IPS-15b (cell line): Measurements from ENCODE around the gene NPAS2.

ENCODE experiments used
- H3K27me3 ChIP-seq: one replicate; pipeline ENCODE4 v1.6.1; 2013; ENCODE audit warnings: low read length; ENCODE audit not compliant: control insufficient read depth, insufficient read depth
- H3K36me3 ChIP-seq: one replicate; pipeline ENCODE4 v1.6.1; 2013; ENCODE audit warnings: low read length; ENCODE audit not compliant: control insufficient read depth, insufficient read depth
- H3K4me1 ChIP-seq: one replicate; pipeline ENCODE4 v1.6.1; 2013; ENCODE audit warnings: mild to moderate bottlenecking, low read length; ENCODE audit not compliant: control insufficient read depth, insufficient read depth
- H3K4me3 ChIP-seq: one replicate; pipeline ENCODE4 v1.5.1; 2013; ENCODE audit warnings: low read depth, low read length
- H3K9ac ChIP-seq: one replicate; pipeline ENCODE4 v1.6.1; 2013; ENCODE audit warnings: low read depth, mild to moderate bottlenecking, low read length
- H3K9me3 ChIP-seq: one replicate; pipeline ENCODE4 v1.6.1; 2013; ENCODE audit warnings: mild to moderate bottlenecking, low read length; ENCODE audit not compliant: control insufficient read depth, insufficient read depth

Gene NPAS2

GRCh38 chr2:100824842-100825241, 4.9 kb downstream of the NPAS2 start:
- Histone ChIP-seq H3K36me3 (no peaks in the 10 kb centered on the region), H3K27me3 (peaks cover 26% of the 10 kb centered on the region), H3K4me3 (no peak overlapping the region), H3K4me1 (peaks cover 4% of the 10 kb centered on the region), H3K9me3 (no peaks in the 10 kb centered on the region), H3K9ac (no peak overlapping the region)

- H3K9me3 ChIP-seq = no peaks in the 10 kb centered on the region
- H3K9ac ChIP-seq = no peak overlapping the region
- no peaks in the 10 kb centered on the region for H3K4me1 ChIP-seq
- H3K36me3 ChIP-seq = no peaks in the 10 kb centered on the region
- no peak overlapping the region for H3K4me3 ChIP-seq
- peaks cover 14% of the 10 kb centered on the region for H3K27me3 ChIP-seq
Observed at GRCh38 chr2:100826494-100826893, 6.6 kb downstream of the NPAS2 start.

GRCh38 chr2:100831158-100831750, 11.3 kb downstream of the NPAS2 start:
- H3K27me3 ChIP-seq = no peaks in the 10 kb centered on the region
- no peaks in the 10 kb centered on the region for H3K4me1 ChIP-seq
- H3K9me3 ChIP-seq = no peaks in the 10 kb centered on the region
- H3K9ac ChIP-seq = no peak overlapping the region
- no peaks in the 10 kb centered on the region for H3K36me3 ChIP-seq
- H3K4me3 ChIP-seq = no peak overlapping the region

GRCh38 chr2:100831831-100832230, 11.9 kb downstream of the NPAS2 start:
- Histone ChIP-seq H3K9ac (no peak overlapping the region), H3K27me3 (no peaks in the 10 kb centered on the region), H3K4me3 (no peak overlapping the region), H3K36me3 (no peaks in the 10 kb centered on the region), H3K9me3 (no peaks in the 10 kb centered on the region), H3K4me1 (no peaks in the 10 kb centered on the region)

DNA sequence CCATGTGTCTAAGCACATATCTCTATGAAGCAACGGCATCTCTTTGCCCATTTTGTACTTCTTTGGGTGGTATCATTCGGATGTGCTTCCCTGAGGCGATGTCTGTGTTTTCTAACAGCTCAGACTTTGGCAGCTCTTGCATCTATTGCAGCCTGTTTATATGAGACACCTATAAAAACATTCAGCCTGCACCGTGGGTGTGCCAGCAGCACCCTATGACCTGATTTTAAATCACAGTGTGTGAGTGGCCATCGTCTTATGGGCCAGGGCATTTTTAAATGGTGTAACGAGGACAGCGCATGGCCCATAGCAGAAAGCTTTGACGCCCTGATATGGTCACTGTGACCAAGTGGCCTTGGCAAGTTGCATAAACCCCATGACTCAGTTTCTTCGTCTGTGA, 12.9 kb downstream of the NPAS2 start:
- no peak overlapping the region for H3K4me3 ChIP-seq
- no peaks in the 10 kb centered on the region for H3K9me3 ChIP-seq
- H3K27me3 ChIP-seq = no peaks in the 10 kb centered on the region
- no peaks in the 10 kb centered on the region for H3K36me3 ChIP-seq
- no peak overlapping the region for H3K9ac ChIP-seq
- no peaks in the 10 kb centered on the region for H3K4me1 ChIP-seq

DNA sequence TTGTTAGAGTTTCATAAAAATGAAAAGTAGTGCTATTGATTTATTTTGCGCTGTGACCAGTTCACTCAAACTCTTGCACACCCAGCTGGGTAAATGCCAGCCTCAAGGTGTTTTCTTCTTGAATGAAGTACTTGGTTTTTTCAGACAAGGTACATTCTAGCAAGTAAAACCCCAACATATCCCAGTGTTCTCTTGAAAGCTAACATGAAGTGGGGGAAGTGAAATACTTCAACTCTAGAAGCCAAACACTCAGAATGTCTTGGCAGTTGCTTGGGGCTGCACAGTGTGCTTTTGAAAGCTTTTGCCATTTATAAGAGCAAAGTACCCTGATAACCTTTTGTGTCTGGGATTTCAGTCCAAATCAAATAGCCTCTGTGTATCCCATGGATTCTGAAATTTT, 13.4 kb downstream of the NPAS2 start:
- Histone ChIP-seq H3K36me3 (no peaks in the 10 kb centered on the region), H3K27me3 (no peaks in the 10 kb centered on the region), H3K9me3 (no peaks in the 10 kb centered on the region), H3K9ac (no peak overlapping the region), H3K4me3 (no peak overlapping the region), H3K4me1 (no peaks in the 10 kb centered on the region)

DNA sequence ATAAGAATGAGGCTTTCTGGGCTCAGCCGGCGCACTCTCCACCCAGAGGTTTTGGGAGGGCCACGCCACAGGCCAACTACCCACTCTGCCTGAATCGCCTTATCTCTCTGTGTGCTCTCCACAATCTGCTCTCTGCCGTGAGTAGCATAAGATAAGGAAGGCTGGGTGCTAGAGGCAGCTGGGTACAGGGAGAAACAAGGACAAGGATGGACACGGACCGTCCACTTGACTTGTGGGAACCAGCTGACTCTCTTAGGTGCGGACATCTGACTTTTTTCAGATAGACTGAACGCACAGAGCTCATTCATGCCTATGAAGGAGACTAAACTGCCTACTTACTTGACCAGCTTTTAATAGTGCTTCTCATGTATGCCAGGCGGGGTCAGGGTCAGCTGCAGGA, 14.3 kb downstream of the NPAS2 start:
- Histone ChIP-seq H3K27me3 (no peaks in the 10 kb centered on the region), H3K4me1 (no peaks in the 10 kb centered on the region), H3K9ac (no peak overlapping the region), H3K9me3 (no peaks in the 10 kb centered on the region), H3K4me3 (no peak overlapping the region), H3K36me3 (no peaks in the 10 kb centered on the region)

DNA sequence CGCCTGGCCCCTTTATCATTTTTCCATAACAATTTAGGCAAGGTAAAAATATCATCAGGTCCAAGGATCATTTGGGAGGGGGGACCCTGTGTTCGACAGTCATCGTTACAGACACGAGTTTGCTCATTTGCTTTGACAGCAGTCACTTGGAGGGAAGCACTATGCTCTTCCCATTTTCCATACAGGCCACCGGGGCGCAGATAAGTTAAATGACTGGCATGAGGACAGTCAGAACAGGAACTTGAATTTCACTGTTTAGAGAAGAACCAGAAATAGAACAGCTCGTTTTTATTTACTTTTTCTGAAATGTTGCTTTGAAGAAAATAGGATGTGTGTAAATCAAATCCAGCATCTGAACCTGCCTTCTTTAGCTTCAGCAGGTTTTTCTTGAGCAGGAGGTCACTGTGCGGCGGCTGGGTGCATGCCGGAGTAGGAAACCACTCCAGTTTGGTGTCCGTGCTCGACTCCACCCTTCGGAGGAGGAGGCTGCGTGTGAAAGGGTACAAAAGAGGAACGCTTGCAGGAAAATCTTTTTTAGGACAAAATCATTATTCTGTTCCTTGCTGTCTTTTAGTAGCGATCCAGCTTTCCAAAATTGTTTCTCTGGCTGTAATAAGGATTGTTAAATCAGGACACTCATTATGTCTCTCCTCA, 15.2 kb downstream of the NPAS2 start:
- Histone ChIP-seq H3K4me1 (no peaks in the 10 kb centered on the region), H3K9ac (no peak overlapping the region), H3K9me3 (no peaks in the 10 kb centered on the region), H3K4me3 (no peak overlapping the region), H3K36me3 (no peaks in the 10 kb centered on the region), H3K27me3 (no peaks in the 10 kb centered on the region)

DNA sequence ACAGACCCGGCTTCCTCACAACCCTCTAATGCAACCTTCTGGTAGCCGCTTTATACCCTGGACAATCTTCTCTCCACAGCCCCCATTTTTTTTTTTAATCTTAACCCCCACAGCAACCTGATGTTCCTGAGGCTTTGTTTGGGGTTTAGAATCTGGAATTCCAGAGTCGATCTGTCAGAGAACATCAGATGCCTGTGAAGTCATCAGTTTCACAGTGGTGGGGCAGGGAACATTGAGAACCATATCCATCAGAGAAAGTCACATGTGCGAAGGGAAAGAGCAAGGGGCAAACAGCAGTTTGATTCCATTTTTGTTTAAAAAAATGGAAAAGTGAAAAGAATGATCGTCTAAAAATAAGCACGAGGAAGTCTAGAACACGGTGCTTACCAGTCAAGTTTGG, 20.6 kb downstream of the NPAS2 start:
- Histone ChIP-seq H3K36me3 (no peaks in the 10 kb centered on the region), H3K4me1 (no peaks in the 10 kb centered on the region), H3K27me3 (no peaks in the 10 kb centered on the region), H3K9ac (no peak overlapping the region), H3K4me3 (no peak overlapping the region), H3K9me3 (no peaks in the 10 kb centered on the region)

GRCh38 chr2:100842241-100842922, 22.4 kb downstream of the NPAS2 start:
- H3K9ac ChIP-seq = no peak overlapping the region
- H3K4me1 ChIP-seq = no peaks in the 10 kb centered on the region
- no peaks in the 10 kb centered on the region for H3K36me3 ChIP-seq
- H3K4me3 ChIP-seq = no peak overlapping the region
- H3K27me3 ChIP-seq = no peaks in the 10 kb centered on the region
- H3K9me3 ChIP-seq = no peaks in the 10 kb centered on the region

DNA sequence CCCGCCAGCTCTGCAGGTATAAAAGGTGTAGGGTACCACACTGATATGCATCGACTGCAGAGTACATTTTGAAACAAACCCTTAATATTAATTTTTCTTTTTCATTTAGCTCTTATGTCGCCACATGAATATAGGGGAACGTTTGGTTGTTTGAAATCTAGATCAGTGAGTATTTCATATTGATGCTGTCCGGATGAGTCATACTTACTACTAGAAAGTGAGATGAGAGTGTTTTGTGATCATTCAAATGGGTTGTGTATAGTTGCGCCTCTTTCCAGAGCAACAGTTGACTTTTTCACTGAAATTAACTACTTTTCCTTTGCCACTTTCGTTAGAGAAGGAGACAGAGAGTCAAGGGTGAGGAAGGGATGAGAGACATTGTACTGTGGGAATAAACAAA, 24.6 kb downstream of the NPAS2 start:
- Histone ChIP-seq H3K9ac (no peak overlapping the region), H3K27me3 (no peaks in the 10 kb centered on the region)

More for the DNA sequence above, 24.6 kb downstream of the NPAS2 start:
- H3K36me3 ChIP-seq = no peaks in the 10 kb centered on the region
- no peaks in the 10 kb centered on the region for H3K4me1 ChIP-seq
- H3K4me3 ChIP-seq = no peak overlapping the region
- no peaks in the 10 kb centered on the region for H3K9me3 ChIP-seq
